MCF 10A (cell line): Measurements from ENCODE around the gene REST. TPM values are rescaled to one million over a fixed set of nuclear protein-coding genes. Genes with fewer than 3 reads are reported as not detected.

Experiments
- BruUV-seq: library from RNA; stranded (reverse); fragments of 400-500 nt; replicated peaks from 2 replicates; lab custom pipeline; 2021; lab: Mats Ljungman, UMichigan
- CTCF ChIA-PET: fragments of 300-600 bp; sonication (Branson Sonifier 250); formaldehyde crosslinking; extraction: SDS; loops from one replicate; lab custom pipeline; 2021; ENCODE audit warnings: antibody characterized with exemption, inconsistent platforms; lab: Yijun Ruan, JAX
- POLR2A ChIA-PET: fragments of 300-600, 350-650 bp; sonication (Branson Sonifier 250); formaldehyde crosslinking; extraction: SDS; loops from one replicate; lab custom pipeline; 2020; ENCODE audit warnings: antibody characterized with exemption, inconsistent platforms; lab: Yijun Ruan, JAX
- DNase-seq: peaks from one replicate; pipeline ENCODE4 v3.0.0-alpha.2; 2018; ENCODE audit not compliant: unreplicated experiment
- H3K27ac Mint-ChIP-seq: one replicate; pipeline ENCODE4 v1.8.0; 2022; ENCODE audit warnings: mild to moderate bottlenecking, low read depth, mixed read lengths; ENCODE audit not compliant: unreplicated experiment
- H3K27me3 Mint-ChIP-seq: one replicate; pipeline ENCODE4 v1.8.0; 2022; ENCODE audit warnings: mixed read lengths; ENCODE audit not compliant: insufficient read depth, unreplicated experiment
- H3K36me3 Mint-ChIP-seq: one replicate; pipeline ENCODE4 v1.8.0; 2022; ENCODE audit warnings: mild to moderate bottlenecking, moderate library complexity, mixed read lengths; ENCODE audit not compliant: insufficient read depth, unreplicated experiment
- H3K4me1 Mint-ChIP-seq: one replicate; pipeline ENCODE4 v1.8.0; 2022; ENCODE audit warnings: mixed read lengths; ENCODE audit not compliant: insufficient read depth, unreplicated experiment
- H3K4me3 Mint-ChIP-seq: one replicate; pipeline ENCODE4 v1.8.0; 2022; ENCODE audit warnings: mild to moderate bottlenecking, moderate library complexity, mixed read lengths; ENCODE audit not compliant: unreplicated experiment
- H3K9me3 Mint-ChIP-seq: one replicate; pipeline ENCODE4 v1.8.0; 2022; ENCODE audit warnings: mixed read lengths; ENCODE audit not compliant: unreplicated experiment
- CTCF ChIP-seq: fragments of 200-600 bp; IDR thresholded peaks from one replicate; pipeline ENCODE4 v1.8.0; 2022; ENCODE audit warnings: antibody characterized with exemption, mild to moderate bottlenecking; ENCODE audit not compliant: unreplicated experiment
- intact Hi-C: fragments of 100-400 bp; cut with micrococcal nuclease; formaldehyde crosslinking; loops from 2 replicates; pipeline ENCODE4 v1.14.1; 2022
- total RNA-seq: library from RNA; stranded (reverse); gene quantifications from 2 replicates; pipeline ENCODE4 v1.2.3, GENCODE V29; 2022

Gene REST
- total RNA-seq, 1 experiment from 2014 or later: 50.5 TPM

- DNase-seq: no peak
- no TSS peak for BruUV-seq
- Mint-ChIP-seq H3K4me3 (no peak overlapping the region), H3K27me3 (no peaks in the 10 kb centered on the region), H3K27ac (no peak overlapping the region), H3K9me3 (no peaks in the 10 kb centered on the region), H3K36me3 (no peaks in the 10 kb centered on the region), H3K4me1 (no peaks in the 10 kb centered on the region)
- no peak for TF ChIP-seq CTCF
- CTCF ChIA-PET: no interaction called here
- intact Hi-C loops: no loop called here
- POLR2A ChIA-PET: no interaction called here
These were observed 44.1 kb upstream of the REST start for GRCh38 chr4:56863441-56864139.

- Mint-ChIP-seq H3K27me3 (no peaks in the 10 kb centered on the region), H3K4me1 (no peaks in the 10 kb centered on the region), H3K27ac (no peak overlapping the region), H3K36me3 (no peaks in the 10 kb centered on the region), H3K9me3 (no peaks in the 10 kb centered on the region), H3K4me3 (no peak overlapping the region)
- TF ChIP-seq CTCF: no peak
- ChIA-PET POLR2A (no interaction called here), CTCF (no interaction called here)
- intact Hi-C loops: no loop called here
- no TSS peak for BruUV-seq
- no peak for DNase-seq
These were observed 36.8 kb upstream of the REST start for GRCh38 chr4:56870946-56871345.

GRCh38 chr4:56871371-56871866 is 36.3 kb upstream of the REST start:
- POLR2A ChIA-PET: no interaction called here
- BruUV-seq: no TSS peak
- no peak for TF ChIP-seq CTCF
- H3K27ac Mint-ChIP-seq: no peak overlapping the region
- no peak for DNase-seq
- CTCF ChIA-PET: interaction anchor here (0.7 to 0.9 kb wide), 2 partner anchors 21 to 33 kb away, joined by 4 read pairs; no protein-coding TSS in a partner anchor
- H3K27me3 Mint-ChIP-seq: no peaks in the 10 kb centered on the region
- no peaks in the 10 kb centered on the region for H3K36me3 Mint-ChIP-seq
- no peaks in the 10 kb centered on the region for H3K4me1 Mint-ChIP-seq
- H3K9me3 Mint-ChIP-seq: no peaks in the 10 kb centered on the region
- no peak overlapping the region for H3K4me3 Mint-ChIP-seq
- intact Hi-C loops: no loop called here

GRCh38 chr4:56874166-56874565 is 33.5 kb upstream of the REST start:
- no peak for DNase-seq
- Mint-ChIP-seq H3K27me3 (no peaks in the 10 kb centered on the region), H3K36me3 (no peaks in the 10 kb centered on the region), H3K27ac (no peak overlapping the region), H3K4me1 (no peaks in the 10 kb centered on the region), H3K9me3 (no peaks in the 10 kb centered on the region), H3K4me3 (no peak overlapping the region)
- no TSS peak for BruUV-seq
- ChIA-PET CTCF (interaction anchor here (0.6 kb wide), 1 partner anchor 42 kb away, joined by 3 read pairs; no protein-coding TSS in a partner anchor), POLR2A (no interaction called here)
- intact Hi-C loops: no loop called here
- no peak for TF ChIP-seq CTCF
